IMR-90 (cell line): Measurements from ENCODE around the gene SIDT1. TPM values are rescaled to one million over a fixed set of nuclear protein-coding genes. Genes with fewer than 3 reads are reported as not detected.

Source experiments
- ATAC-seq: fragments of 200-7000 bp; cut with Tn5 transposase; 2 replicates; pipeline ENCODE4 v1.9.1; 2020; ENCODE audit warnings: low read depth, mild to moderate bottlenecking, moderate library complexity
- BruUV-seq: library from RNA; stranded (reverse); fragments of 400-500 nt; replicated peaks from 2 replicates; lab custom pipeline; 2021; lab: Mats Ljungman, UMichigan
- CTCF ChIA-PET: fragments of 300-600 bp; formaldehyde crosslinking; extraction: SDS; loops from one replicate; lab custom pipeline; 2021; ENCODE audit warnings: antibody characterized with exemption; lab: Yijun Ruan, JAX
- POLR2A ChIA-PET: fragments of 300-600 bp; sonication (Branson Sonifier 250); formaldehyde crosslinking; loops from one replicate; lab custom pipeline; 2022; ENCODE audit warnings: antibody characterized with exemption; ENCODE audit not compliant: unreplicated experiment; lab: Charles Lee
- DNase-seq: peaks from one replicate; pipeline ENCODE4 v3.0.0; 2013
- H2AFZ ChIP-seq: replicated peaks from 2 replicates; pipeline ENCODE3; 2013; ENCODE audit warnings: low read length, mild to moderate bottlenecking; ENCODE audit not compliant: poor library complexity
- H2AK5ac ChIP-seq: 2 replicates; pipeline ENCODE4 v1.6.1; 2013; ENCODE audit warnings: low read depth, low read length, inconsistent platforms
- H2AK9ac ChIP-seq: replicated peaks from 2 replicates; pipeline ENCODE3; 2013; ENCODE audit warnings: mild to moderate bottlenecking, low read depth, low read length, moderate library complexity; ENCODE audit not compliant: poor library complexity
- H2BK120ac ChIP-seq: 2 replicates; pipeline ENCODE4 v1.6.1; 2013; ENCODE audit warnings: low read depth, low read length, inconsistent platforms
- H2BK15ac ChIP-seq: 3 replicates; pipeline ENCODE4 v1.6.1; 2013; ENCODE audit warnings: low read depth, low read length, inconsistent platforms
- H2BK20ac ChIP-seq: 2 replicates; pipeline ENCODE4 v1.6.1; 2013; ENCODE audit warnings: low read depth, mild to moderate bottlenecking, inconsistent platforms, low read length, moderate library complexity
- H2BK5ac ChIP-seq: 2 replicates; pipeline ENCODE4 v1.6.1; 2013; ENCODE audit warnings: mild to moderate bottlenecking, low read depth, low read length, inconsistent platforms; ENCODE audit not compliant: poor library complexity, severe bottlenecking
- H3K14ac ChIP-seq: replicated peaks from 2 replicates; pipeline ENCODE4 v1.6.1; 2013; ENCODE audit warnings: low read depth, low read length, inconsistent platforms
- H3K18ac ChIP-seq: 2 replicates; pipeline ENCODE4 v1.6.1; 2013; ENCODE audit warnings: low read depth, low read length, control low read depth
- H3K23ac ChIP-seq: 2 replicates; pipeline ENCODE4 v1.6.1; 2013; ENCODE audit warnings: low read depth, low read length, inconsistent platforms
- H3K27ac ChIP-seq: 2 replicates; pipeline ENCODE4 v1.5.1; 2013; ENCODE audit warnings: mild to moderate bottlenecking, control low read depth, low read length; ENCODE audit not compliant: insufficient read depth
- H3K27me3 ChIP-seq: 2 replicates; pipeline ENCODE4 v1.6.1; 2013; ENCODE audit warnings: low read length; ENCODE audit not compliant: control insufficient read depth, insufficient read depth
- H3K36me3 ChIP-seq: 2 replicates; pipeline ENCODE4 v1.6.1; 2013; ENCODE audit warnings: low read length, mixed read lengths; ENCODE audit not compliant: control insufficient read depth, insufficient read depth
- H3K4ac ChIP-seq: 2 replicates; pipeline ENCODE4 v1.6.1; 2013; ENCODE audit warnings: low read depth, low read length, inconsistent platforms
- H3K4me1 ChIP-seq: 2 replicates; pipeline ENCODE4 v1.6.1; 2013; ENCODE audit warnings: low read length, mixed read lengths; ENCODE audit not compliant: control insufficient read depth, insufficient read depth
- H3K4me2 ChIP-seq: 2 replicates; pipeline ENCODE4 v1.6.1; 2013; ENCODE audit warnings: low read depth, mild to moderate bottlenecking, control low read depth, low read length, moderate library complexity
- H3K4me3 ChIP-seq: 2 replicates; pipeline ENCODE4 v1.5.1; 2013; ENCODE audit warnings: low read depth, mild to moderate bottlenecking, control low read depth, low read length, moderate library complexity; ENCODE audit not compliant: insufficient read depth
- H3K56ac ChIP-seq: 2 replicates; pipeline ENCODE4 v1.6.1; 2013; ENCODE audit warnings: low read length, inconsistent platforms; ENCODE audit not compliant: insufficient read depth; ENCODE audit errors: extremely low read depth
- H3K79me1 ChIP-seq, 2 experiments: 2 replicates each; pipeline ENCODE4 v1.6.1; 2013; ENCODE audit warnings: low read length in 2 of 2, inconsistent platforms in 1 of 2, low read depth in 1 of 2
- H3K9ac ChIP-seq: 2 replicates; pipeline ENCODE4 v1.6.1; 2013; ENCODE audit warnings: low read depth, low read length, control low read depth
- H3K9me1 ChIP-seq: 2 replicates; pipeline ENCODE4 v1.6.1; 2013; ENCODE audit warnings: low read length, inconsistent platforms; ENCODE audit not compliant: insufficient read depth
- H3K9me3 ChIP-seq: 2 replicates; pipeline ENCODE4 v1.6.1; 2013; ENCODE audit warnings: low read length; ENCODE audit not compliant: control insufficient read depth, insufficient read depth
- H4K20me1 ChIP-seq: 2 replicates; pipeline ENCODE4 v1.6.1; 2013; ENCODE audit warnings: low read length, inconsistent platforms; ENCODE audit not compliant: insufficient read depth
- H4K5ac ChIP-seq: 2 replicates; pipeline ENCODE4 v1.6.1; 2013; ENCODE audit warnings: mild to moderate bottlenecking, low read depth, low read length, control low read depth
- H4K8ac ChIP-seq, 2 experiments: 2 replicates each; pipeline ENCODE4 v1.6.1; 2013; ENCODE audit warnings: low read depth in 2 of 2, low read length in 2 of 2, control low read depth in 1 of 2, inconsistent platforms in 1 of 2
- H4K91ac ChIP-seq: 2 replicates; pipeline ENCODE4 v1.6.1; 2013; ENCODE audit warnings: low read depth, low read length, inconsistent platforms; ENCODE audit not compliant: insufficient read depth
- BHLHE40 ChIP-seq: fragments of 150-350 bp; IDR thresholded peaks from 2 replicates; pipeline ENCODE4 v1.6.1; 2016; ENCODE audit warnings: mild to moderate bottlenecking, low read depth, low read length
- CEBPB ChIP-seq: IDR thresholded peaks from 2 replicates; pipeline ENCODE4 v1.6.1; 2012; ENCODE audit warnings: low read depth, low read length, improper control_type of control experiment
- CHD1 ChIP-seq: IDR thresholded peaks from 2 replicates; pipeline ENCODE4 v1.6.1; 2012; ENCODE audit warnings: low read depth, low read length, improper control_type of control experiment
- CTCF ChIP-seq: conservative IDR thresholded peaks from 2 replicates; pipeline ENCODE4 v1.5.1; 2012; ENCODE audit warnings: mild to moderate bottlenecking, low read depth, low read length, improper control_type of control experiment
- ELK1 ChIP-seq: fragments of 150-350 bp; IDR thresholded peaks from 2 replicates; pipeline ENCODE4 v1.6.1; 2016; ENCODE audit warnings: low read depth, mild to moderate bottlenecking, low read length, moderate library complexity, borderline replicate concordance
- FOS ChIP-seq: fragments of 150-350 bp; IDR thresholded peaks from 2 replicates; pipeline ENCODE4 v1.6.1; 2016; ENCODE audit warnings: low read depth, low read length
- MAFK ChIP-seq: IDR thresholded peaks from 2 replicates; pipeline ENCODE4 v1.6.1; 2012; ENCODE audit warnings: low read depth, low read length, improper control_type of control experiment
- MAZ ChIP-seq: IDR thresholded peaks from 2 replicates; pipeline ENCODE4 v1.6.1; 2012; ENCODE audit warnings: low read depth, mild to moderate bottlenecking, low read length, improper control_type of control experiment, moderate library complexity, borderline replicate concordance
- MXI1 ChIP-seq: IDR thresholded peaks from 2 replicates; pipeline ENCODE4 v1.6.1; 2012; ENCODE audit warnings: low read depth, mild to moderate bottlenecking, low read length, moderate library complexity, borderline replicate concordance
- NFE2L2 ChIP-seq: fragments of 150-350 bp; IDR thresholded peaks from 2 replicates; pipeline ENCODE4 v1.6.1; 2016; ENCODE audit warnings: low read depth, mild to moderate bottlenecking, low read length
- POLR2A ChIP-seq: IDR thresholded peaks from 2 replicates; pipeline ENCODE4 v1.6.1; 2012; ENCODE audit warnings: mild to moderate bottlenecking, low read depth, low read length
- RAD21 ChIP-seq: IDR thresholded peaks from 2 replicates; pipeline ENCODE4 v1.6.1; 2012; ENCODE audit warnings: low read length, improper control_type of control experiment
- RCOR1 ChIP-seq: IDR thresholded peaks from 2 replicates; pipeline ENCODE4 v1.6.1; 2012; ENCODE audit warnings: mild to moderate bottlenecking, low read length, improper control_type of control experiment; ENCODE audit not compliant: insufficient replicate concordance
- RFX5 ChIP-seq: IDR thresholded peaks from 2 replicates; pipeline ENCODE4 v1.8.0; 2012; ENCODE audit warnings: low read depth, mild to moderate bottlenecking, low read length, moderate library complexity
- SMC3 ChIP-seq: fragments of 150-350 bp; IDR thresholded peaks from 2 replicates; pipeline ENCODE4 v1.6.1; 2016; ENCODE audit warnings: low read depth, mild to moderate bottlenecking, antibody characterized with exemption, low read length, moderate library complexity
- USF2 ChIP-seq: fragments of 150-350 bp; IDR thresholded peaks from 2 replicates; pipeline ENCODE4 v1.6.1; 2017; ENCODE audit warnings: mild to moderate bottlenecking, antibody characterized with exemption, low read length, low read depth
- WGBS, 2 experiments: methylation state at CpG; one replicate each; pipeline versions ENCODE4 v1.1.5 to v1.1.7; 2013; ENCODE audit warnings: missing lambda C conversion rate in 2 of 2; ENCODE audit not compliant: insufficient read length in 1 of 2; ENCODE audit errors: extremely low coverage in 2 of 2; 5-methylcytosine and 5-hydroxymethylcytosine counted together
- dilution Hi-C: fragments of 300-500 bp; cut with HindIII; formaldehyde crosslinking; loops from one replicate; pipeline ENCODE4 v1.14.3; 2018; ENCODE audit warnings: low sequenced_read_pairs; ENCODE audit not compliant: unreplicated experiment
- in situ Hi-C: fragments of 300-500 bp; cut with MboI; formaldehyde crosslinking; loops from 3 replicates; pipeline ENCODE4 v1.14.3; 2019; ENCODE audit warnings: low sequenced_read_pairs, inconsistent platforms, mixed read lengths
- intact Hi-C: fragments of 100-400 bp; cut with micrococcal nuclease; formaldehyde crosslinking; loops from 2 replicates; pipeline ENCODE4 v1.10.0; 2022
- polyA plus RNA-seq, 3 experiments: library from polyadenylated mRNA; depleted of rRNA; stranded (reverse); fragments of >200 nt; gene quantifications; 2 replicates each; pipeline ENCODE4 v1.2.3, GENCODE V29; 2012; ENCODE audit warnings: low replicate concordance in 1 of 3
- total RNA-seq: library from RNA; depleted of rRNA; stranded (reverse); fragments of >200 nt; gene quantifications from 2 replicates; pipeline ENCODE4 v1.2.3, GENCODE V29; 2012

Gene SIDT1
- total and polyA plus RNA-seq, 2 of the 4 experiments (the other 2 are of a cell fraction), result not detected

- peak overlapping the region; percentile 71; the same call in 1 of the 2 replicates for H2BK120ac ChIP-seq
These were observed 127.6 kb downstream of the SIDT1 start for GRCh38 chr3:113659996-113660395.

More at GRCh38 chr3:113659996-113660395, 127.6 kb downstream of the SIDT1 start:
- H4K8ac ChIP-seq, result peak overlapping the region in 1 of 2 experiments; percentile 68; a peak in 1 of 4 replicates
- H4K20me1 ChIP-seq, result no peaks in the 10 kb centered on the region
- peak overlapping the region; percentile 1; the same call in 1 of the 2 replicates for H3K18ac ChIP-seq
- ATAC-seq (no peak), DNase-seq (no peak)
- no peaks in the 10 kb centered on the region; a peak in 1 of 4 replicates for H3K79me1 ChIP-seq
- H2BK5ac ChIP-seq, result no peak overlapping the region
- CTCF ChIA-PET, result no interaction called here
- no peak overlapping the region for H4K5ac ChIP-seq
- H3K27me3 ChIP-seq, result no peaks in the 10 kb centered on the region
- peak overlapping the region; percentile 86; the same call in 1 of the 2 replicates for H3K14ac ChIP-seq
- intact Hi-C loops (no loop called here), in situ Hi-C loops (no loop called here), dilution Hi-C loops (no loop called here)
- peak overlapping the region; percentile 79; the same call in 1 of the 2 replicates for H3K4ac ChIP-seq
- H3K27ac ChIP-seq, result peak overlapping the region; percentile 68; the same call in 1 of the 2 replicates
- BruUV-seq, result no TSS peak
- H3K9me3 ChIP-seq, result no peaks in the 10 kb centered on the region
- peaks cover 15% of the 10 kb centered on the region for H3K9me1 ChIP-seq
- H2AK9ac ChIP-seq, result no peak overlapping the region
- 0 out of 2 replicates have a peak overlapping the region, but pooled peaks have one; percentile 43 for H4K91ac ChIP-seq
- POLR2A ChIA-PET, result no interaction called here
- peaks cover 7% of the 10 kb centered on the region for H3K4me1 ChIP-seq
- peak overlapping the region; percentile 66; the same call in 2 of the 3 replicates for H2BK15ac ChIP-seq
- H2AK5ac ChIP-seq, result peak overlapping the region; percentile 79
- no peak overlapping the region for H3K4me3 ChIP-seq
- H2AFZ ChIP-seq, result no peak overlapping the region
- H3K56ac ChIP-seq, result no peak overlapping the region
- no peak overlapping the region for H3K9ac ChIP-seq
- peaks cover 29% of the 10 kb centered on the region for H3K36me3 ChIP-seq
- TF ChIP-seq RAD21, result no peak
- TF ChIP-seq USF2, result no peak
- TF ChIP-seq MAZ, result no peak
- TF ChIP-seq NFE2L2, result no peak
- TF ChIP-seq RFX5, result no peak
- TF ChIP-seq POLR2A, result no peak
- TF ChIP-seq MXI1, result no peak
- TF ChIP-seq SMC3, result no peak
- no peak for TF ChIP-seq FOS
- TF ChIP-seq MAFK, result no peak
- no peak for TF ChIP-seq CEBPB
- no peak for TF ChIP-seq BHLHE40
- TF ChIP-seq CHD1, result no peak
- no peak for TF ChIP-seq RCOR1
- TF ChIP-seq CTCF, result no peak
- TF ChIP-seq ELK1, result no peak
- no peak overlapping the region for H3K4me2 ChIP-seq
- H2BK20ac ChIP-seq, result peak overlapping the region; percentile 70; the same call in 1 of the 2 replicates
- peak overlapping the region; percentile 4; the same call in 1 of the 2 replicates for H3K23ac ChIP-seq
- WGBS, 2 experiments, result 100% methylated on average over 1 of the region's 1 CpG; no CpG with 5 or more reads in 1 of the 2 experiments
